GM12891 (cell line): ENCODE measurements around the gene MBD3.

ENCODE experiments used
- DNase-seq: peaks from one replicate; pipeline ENCODE4 v3.0.0; 2011; ENCODE audit warnings: low spot score; ENCODE audit not compliant: insufficient read length
- FAIRE-seq: peaks from 2 replicates; lab custom pipeline; 2011; peaks lifted over from hg19 to GRCh38; lab: Jason Lieb, UNC
- PAX5 ChIP-seq: IDR thresholded peaks from 2 replicates; pipeline ENCODE4 v1.6.1; 2011; ENCODE audit warnings: low read length, moderate library complexity, mild to moderate bottlenecking; ENCODE audit not compliant: insufficient read depth, severe bottlenecking
- POLR2A ChIP-seq: IDR thresholded peaks from 2 replicates; pipeline ENCODE4 v1.6.1; 2011; ENCODE audit warnings: low read depth, low read length, control low read depth
- POLR2AphosphoS5 ChIP-seq: IDR thresholded peaks from 2 replicates; pipeline ENCODE4 v1.6.1; 2011; ENCODE audit warnings: low read depth, low read length, control low read depth
- POU2F2 ChIP-seq: IDR thresholded peaks from 2 replicates; pipeline ENCODE4 v1.6.1; 2011; ENCODE audit warnings: low read depth, mild to moderate bottlenecking, control low read depth, low read length, moderate library complexity
- SPI1 ChIP-seq: IDR thresholded peaks from 2 replicates; pipeline ENCODE4 v1.6.1; 2011; ENCODE audit warnings: low read depth, low read length, control low read depth
- TAF1 ChIP-seq: IDR thresholded peaks from 2 replicates; pipeline ENCODE4 v1.6.1; 2011; ENCODE audit warnings: low read depth, low read length, control low read depth

MBD3 gene

DNA sequence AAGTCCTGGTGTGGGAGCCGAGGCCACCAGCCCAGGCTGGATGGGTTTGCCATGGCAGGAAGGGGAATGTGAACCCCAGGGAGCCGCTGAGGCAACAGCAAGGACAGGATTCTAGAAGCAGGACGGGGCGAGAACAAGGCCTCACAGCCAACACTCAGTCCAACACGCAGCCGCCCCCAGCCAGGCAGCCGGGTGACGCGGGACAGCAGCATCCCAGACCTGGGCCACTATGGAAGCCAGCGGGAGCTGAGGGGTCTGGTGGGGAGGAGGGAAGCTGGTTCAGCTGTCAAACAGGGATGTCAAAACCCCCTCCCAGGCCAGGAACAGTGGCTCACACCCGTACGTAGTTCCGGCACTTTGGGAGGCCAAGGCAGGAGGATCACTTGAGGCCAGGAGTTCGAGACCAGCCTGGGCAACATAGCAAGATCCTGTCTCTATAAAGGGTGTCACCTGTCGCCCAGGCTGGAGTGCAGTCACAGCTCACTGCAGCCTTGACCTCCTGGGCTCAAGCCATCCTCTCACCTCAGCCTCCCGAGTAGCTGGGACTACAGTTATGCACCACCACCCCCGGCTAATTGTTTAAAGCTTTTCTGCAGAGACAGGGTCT, 31.3 kb downstream of the MBD3 start:
- FAIRE-seq, result no peak
- TF ChIP-seq POLR2AphosphoS5, result no peak
- TF ChIP-seq POU2F2, result no peak
- TF ChIP-seq TAF1, result no peak
- no peak for TF ChIP-seq POLR2A
- TF ChIP-seq PAX5, result no peak
- no peak for TF ChIP-seq SPI1
- no peak for DNase-seq

- no peak for DNase-seq
- no peak for FAIRE-seq
- TF ChIP-seq PAX5, result no peak
- TF ChIP-seq SPI1, result no peak
- no peak for TF ChIP-seq POLR2AphosphoS5
- no peak for TF ChIP-seq POU2F2
- no peak for TF ChIP-seq POLR2A
- no peak for TF ChIP-seq TAF1
Observed at GRCh38 chr19:1560286-1560882, 32.3 kb downstream of the MBD3 start.

DNA sequence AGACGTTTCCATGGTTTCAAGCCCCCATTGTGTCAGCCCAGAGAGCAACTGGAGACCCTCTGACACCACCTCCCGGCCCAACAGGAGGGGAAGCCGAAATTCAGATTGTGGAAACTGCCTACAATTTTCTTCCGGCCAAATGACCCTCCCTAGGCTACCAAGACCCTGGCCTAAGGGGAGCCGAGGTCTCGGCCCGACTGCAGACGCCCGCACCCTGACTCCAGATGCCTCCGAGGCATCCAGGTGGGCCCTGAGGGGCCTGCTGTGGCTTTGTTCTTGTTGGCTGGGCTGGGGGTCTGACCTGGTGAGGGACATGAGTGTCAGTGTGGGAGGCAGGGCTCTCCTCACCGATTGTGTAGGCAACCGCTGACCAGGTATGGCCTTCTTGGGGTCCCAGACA, 34.1 kb downstream of the MBD3 start:
- no peak for TF ChIP-seq POU2F2
- TF ChIP-seq POLR2A, result no peak
- TF ChIP-seq POLR2AphosphoS5, result no peak
- TF ChIP-seq SPI1, result no peak
- no peak for TF ChIP-seq PAX5
- TF ChIP-seq TAF1, result no peak
- FAIRE-seq, result no peak
- DNase-seq, result no peak

DNA sequence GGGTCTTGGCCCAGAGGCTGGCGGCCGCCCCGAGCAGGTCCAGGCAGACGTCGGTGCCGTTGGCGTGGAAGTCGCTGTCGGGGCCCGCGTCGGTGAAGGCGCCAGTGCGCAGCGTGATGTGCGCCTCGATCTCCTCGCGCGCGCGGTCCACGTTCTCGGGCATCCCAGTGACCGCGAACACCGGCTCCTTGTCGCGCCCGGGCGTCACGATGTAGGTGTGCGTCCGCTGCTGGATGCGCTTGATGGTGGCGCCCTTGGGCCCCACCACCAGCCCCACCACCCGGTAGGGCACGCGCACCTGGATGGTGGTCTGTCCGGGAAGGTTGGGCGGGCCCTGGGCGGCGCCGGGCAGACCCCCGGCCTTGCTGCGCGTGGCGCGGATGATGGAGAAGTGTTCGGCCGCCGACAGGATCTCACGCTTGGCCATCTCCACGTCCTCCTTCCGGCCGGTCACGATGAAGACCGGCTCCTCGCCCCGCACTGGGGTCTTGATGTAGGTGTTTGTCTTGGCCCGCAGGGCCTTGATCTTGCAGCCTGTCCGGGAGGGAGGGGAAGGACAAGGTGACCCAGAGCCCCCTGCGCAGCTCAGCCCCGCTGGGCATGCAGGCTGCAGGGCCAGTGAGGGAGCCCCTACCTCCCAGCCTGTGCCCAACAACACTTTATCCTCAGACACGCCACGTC, 36.1 kb downstream of the MBD3 start:
- FAIRE-seq (no peak), DNase-seq (no peak)
- TF ChIP-seq SPI1 (no peak), POLR2A (no peak), TAF1 (no peak), POU2F2 (no peak), PAX5 (no peak), POLR2AphosphoS5 (no peak)

GRCh38 chr19:1555487-1556389, 36.9 kb downstream of the MBD3 start:
- FAIRE-seq (no peak), DNase-seq (no peak)
- TF ChIP-seq PAX5 (no peak), SPI1 (no peak), POLR2A (no peak), TAF1 (no peak), POLR2AphosphoS5 (no peak), POU2F2 (no peak)

DNA sequence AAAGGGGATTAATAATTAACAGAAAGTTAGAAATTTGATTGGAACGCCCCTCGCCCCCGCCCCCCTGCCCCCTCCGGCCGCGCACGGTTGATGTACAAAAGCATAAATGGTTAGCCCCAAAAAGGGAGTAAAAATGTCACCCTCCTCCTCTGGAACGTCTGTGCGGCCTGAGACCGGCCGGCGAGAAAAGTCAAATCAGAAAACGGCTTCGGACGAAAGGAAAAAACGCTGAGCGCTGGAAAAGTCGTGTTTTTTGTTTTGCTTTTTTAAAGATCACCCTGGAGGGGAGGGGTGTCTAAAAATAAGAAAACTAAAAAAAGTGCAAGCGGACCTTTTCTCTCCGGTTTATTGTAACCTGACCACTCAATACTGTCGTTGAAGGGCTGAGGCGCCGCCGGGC, 37.7 kb downstream of the MBD3 start:
- no peak for FAIRE-seq
- DNase-seq, result no peak
- no peak for TF ChIP-seq PAX5
- no peak for TF ChIP-seq POLR2AphosphoS5
- TF ChIP-seq POLR2A, result no peak
- TF ChIP-seq SPI1, result no peak
- no peak for TF ChIP-seq POU2F2
- TF ChIP-seq TAF1, result no peak

DNA sequence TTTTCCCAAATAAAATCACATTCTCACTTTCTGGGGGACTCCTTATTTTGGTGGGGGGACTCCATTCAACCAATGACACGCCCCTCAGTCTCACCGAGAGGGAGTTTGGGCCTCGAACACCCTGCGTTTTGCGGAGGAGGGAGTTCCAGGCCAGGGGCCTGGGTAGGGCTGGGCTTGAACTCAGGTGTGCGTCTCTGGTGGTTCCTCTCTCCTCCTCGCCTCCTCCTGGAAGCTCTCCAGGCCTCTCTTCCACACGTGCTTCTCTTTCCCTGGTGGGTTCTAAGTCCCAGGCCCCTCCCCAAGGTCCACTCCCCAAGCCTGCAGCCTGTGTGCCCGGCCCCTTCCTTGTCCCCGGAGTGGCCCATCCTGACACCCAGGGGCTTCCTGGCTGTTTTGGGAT, 39.2 kb downstream of the MBD3 start:
- TF ChIP-seq POLR2AphosphoS5, result no peak
- TF ChIP-seq POU2F2, result no peak
- TF ChIP-seq SPI1, result no peak
- TF ChIP-seq POLR2A, result no peak
- no peak for DNase-seq
- no peak for FAIRE-seq

DNA sequence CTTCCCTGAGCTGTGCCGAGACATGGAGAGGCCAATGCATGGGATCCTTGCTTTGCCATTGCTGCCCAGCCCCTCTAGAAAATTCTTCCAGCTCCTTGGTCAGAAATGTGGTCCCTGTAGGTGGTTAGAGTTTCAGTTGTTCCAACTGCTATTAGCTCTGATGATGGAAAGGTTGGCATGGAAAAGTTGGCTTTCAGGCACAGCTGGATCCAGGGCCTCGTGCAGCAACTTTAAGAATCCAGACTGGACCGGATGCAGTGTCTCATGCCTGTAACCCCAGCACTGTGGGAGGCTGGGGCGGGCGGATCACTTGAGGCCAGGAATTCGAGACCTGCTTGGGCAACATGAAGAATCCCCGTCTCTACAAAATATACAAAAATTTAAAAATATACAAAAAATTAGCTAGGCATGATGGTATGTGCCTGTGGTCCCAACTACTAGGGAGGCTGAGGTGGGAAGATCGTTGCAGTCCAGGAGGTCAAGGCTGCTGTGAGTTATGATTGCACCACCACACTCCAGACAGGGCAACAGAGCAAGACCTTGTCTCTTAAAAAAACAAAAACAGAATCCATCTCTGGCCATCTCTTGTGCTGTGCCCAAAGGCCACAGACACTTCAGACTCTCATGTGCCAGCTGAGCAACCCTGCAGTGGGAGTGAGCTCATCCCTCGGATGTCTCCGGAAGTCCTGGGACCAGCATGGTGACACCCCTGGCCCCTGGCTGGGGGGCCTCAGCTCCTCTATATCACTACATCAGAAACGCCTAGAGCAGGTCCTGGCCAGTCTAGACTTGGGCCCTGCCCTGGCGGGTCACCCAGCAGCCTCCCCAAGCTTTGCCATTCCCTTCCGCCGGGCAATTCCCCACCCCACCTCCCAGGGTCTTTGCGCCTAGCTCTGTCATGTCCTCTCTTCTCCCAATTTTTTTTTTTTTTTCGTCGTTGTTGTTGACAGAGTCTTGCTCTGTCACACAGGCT, 41.3 kb downstream of the MBD3 start:
- no peak for DNase-seq
- FAIRE-seq, result no peak
- no peak for TF ChIP-seq TAF1
- TF ChIP-seq POU2F2, result no peak
- no peak for TF ChIP-seq POLR2AphosphoS5
- TF ChIP-seq PAX5, result no peak
- no peak for TF ChIP-seq POLR2A
- no peak for TF ChIP-seq SPI1
